Stimulated activated naive CD8-positive, alpha-beta T cell treated with anti-CD3 and anti-CD28 coated beads, Interleukin-15, Interleukin-2, amounts not matched to agents 100 ng/mL and 50 ng/mL, for 24 hours (primary cell): Measurements from ENCODE around the gene GLS.
"Not testable (repeated sequence)": the region's sequence is repeated elsewhere in the genome, so short reads cannot be mapped to it uniquely, and the experiment has no call there.

ENCODE experiments used
- H3K27ac Mint-ChIP-seq: one replicate; pipeline ENCODE4 v1.8.0; 2021; ENCODE audit warnings: mild to moderate bottlenecking, mixed read lengths
- H3K27me3 Mint-ChIP-seq: one replicate; pipeline ENCODE4 v1.8.0; 2021; ENCODE audit warnings: mixed read lengths
- H3K36me3 Mint-ChIP-seq: one replicate; pipeline ENCODE4 v1.8.0; 2021; ENCODE audit warnings: low read depth, mixed read lengths
- H3K4me1 Mint-ChIP-seq: one replicate; pipeline ENCODE4 v1.8.0; 2021; ENCODE audit warnings: low read depth, mixed read lengths
- H3K4me3 Mint-ChIP-seq: one replicate; pipeline ENCODE4 v1.8.0; 2021; ENCODE audit warnings: mild to moderate bottlenecking, mixed read lengths
- H3K9me3 Mint-ChIP-seq: one replicate; pipeline ENCODE4 v1.8.0; 2021; ENCODE audit warnings: mixed read lengths

Gene GLS

DNA sequence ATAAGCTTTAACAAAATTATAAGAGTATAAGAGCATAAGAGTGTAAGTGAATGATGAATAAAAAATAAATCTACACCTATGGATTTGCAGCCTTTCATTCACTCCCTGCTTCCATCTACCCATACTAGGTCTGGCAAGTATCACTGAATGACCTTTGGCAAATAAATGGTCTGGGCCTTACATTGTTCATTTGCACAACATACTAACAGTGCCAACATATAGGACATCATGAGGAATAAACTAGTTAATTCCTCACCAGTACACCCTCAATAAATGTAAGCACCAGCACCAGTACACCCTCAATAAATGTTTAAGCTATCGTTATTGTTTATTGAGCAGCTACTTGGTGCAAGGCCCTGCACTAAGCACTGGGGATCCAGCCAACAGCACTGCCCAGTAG lies 106.5 kb downstream of the GLS start:
- peaks cover 49% of the 10 kb centered on the region for H3K4me1 Mint-ChIP-seq
- H3K27me3 Mint-ChIP-seq, result no peaks in the 10 kb centered on the region
- H3K36me3 Mint-ChIP-seq, result peaks cover 96% of the 10 kb centered on the region
- no peaks in the 10 kb centered on the region for H3K9me3 Mint-ChIP-seq
- no peak overlapping the region for H3K4me3 Mint-ChIP-seq
- H3K27ac Mint-ChIP-seq, result no peak overlapping the region

DNA sequence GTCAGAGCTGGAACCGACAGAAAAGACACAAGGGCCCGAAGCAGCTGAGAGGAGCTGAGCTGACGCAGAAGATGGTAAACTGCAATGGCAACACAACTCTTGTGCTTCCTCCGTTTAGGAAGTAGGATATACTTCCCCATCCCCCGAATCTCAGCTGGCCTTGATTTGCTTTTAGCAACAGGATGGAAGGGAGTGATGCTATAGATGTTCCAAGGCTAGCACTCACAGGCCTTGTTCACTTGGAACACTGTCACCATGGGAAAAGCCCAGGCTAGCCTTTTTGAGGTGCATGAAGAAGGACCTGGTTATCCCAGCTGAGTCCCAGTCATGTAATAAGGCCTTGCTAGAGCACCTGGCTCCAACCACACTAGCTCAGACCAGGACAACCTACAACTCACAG lies 107.3 kb downstream of the GLS start:
- Mint-ChIP-seq H3K36me3 (peaks cover 95% of the 10 kb centered on the region), H3K4me1 (peaks cover 41% of the 10 kb centered on the region), H3K4me3 (no peak overlapping the region), H3K27me3 (no peaks in the 10 kb centered on the region), H3K9me3 (no peaks in the 10 kb centered on the region), H3K27ac (peak overlapping the region; percentile 45)

DNA sequence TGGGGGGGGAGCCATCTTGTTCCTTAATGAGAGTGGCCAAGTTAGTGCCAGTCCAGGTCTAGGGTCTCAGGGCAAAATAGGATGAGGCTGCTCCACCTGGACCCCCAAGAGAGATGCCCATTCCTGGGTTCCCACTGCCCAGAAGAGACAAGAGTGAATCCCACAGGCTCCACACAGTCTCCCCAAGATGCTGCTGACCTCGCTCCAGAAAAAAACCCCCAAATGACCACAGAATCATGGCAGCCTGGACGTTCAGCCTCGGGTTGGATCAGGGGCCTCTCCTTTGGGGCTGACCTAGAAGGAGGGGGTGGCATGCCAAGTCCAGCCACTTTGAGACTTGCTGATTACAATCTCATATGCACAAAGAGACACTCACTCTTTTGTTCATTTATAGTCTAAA lies 108.3 kb downstream of the GLS start:
- H3K4me1 Mint-ChIP-seq, result peaks cover 44% of the 10 kb centered on the region

DNA sequence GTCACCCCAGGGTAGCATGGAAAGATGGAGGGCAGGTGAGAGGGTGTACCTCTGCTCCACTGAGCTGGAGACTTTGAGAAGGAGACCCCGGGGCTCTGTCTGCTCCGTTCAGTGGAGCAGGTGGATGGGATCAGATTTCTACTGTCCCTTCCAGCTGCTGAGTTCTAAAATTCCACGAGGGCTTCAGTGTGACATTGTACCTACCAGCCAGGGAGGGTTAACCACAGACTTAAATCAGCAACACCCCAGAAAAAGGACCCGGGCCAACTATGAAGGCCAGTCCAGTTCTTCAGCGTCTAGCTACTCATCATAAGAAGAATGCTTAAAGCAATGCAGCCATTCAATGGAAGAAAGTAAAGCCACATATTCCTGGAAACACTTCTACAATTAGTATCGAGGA lies 109.5 kb downstream of the GLS start:
- Mint-ChIP-seq H3K4me3 (no peak overlapping the region), H3K27ac (no peak overlapping the region), H3K36me3 (peaks cover 94% of the 10 kb centered on the region), H3K4me1 (peaks cover 41% of the 10 kb centered on the region), H3K9me3 (peaks cover 4% of the 10 kb centered on the region), H3K27me3 (no peaks in the 10 kb centered on the region)

More for the DNA sequence above, 108.3 kb downstream of the GLS start:
- Mint-ChIP-seq H3K27me3 (no peaks in the 10 kb centered on the region), H3K9me3 (no peaks in the 10 kb centered on the region), H3K4me3 (no peak overlapping the region), H3K36me3 (peaks cover 95% of the 10 kb centered on the region), H3K27ac (no peak overlapping the region)

DNA sequence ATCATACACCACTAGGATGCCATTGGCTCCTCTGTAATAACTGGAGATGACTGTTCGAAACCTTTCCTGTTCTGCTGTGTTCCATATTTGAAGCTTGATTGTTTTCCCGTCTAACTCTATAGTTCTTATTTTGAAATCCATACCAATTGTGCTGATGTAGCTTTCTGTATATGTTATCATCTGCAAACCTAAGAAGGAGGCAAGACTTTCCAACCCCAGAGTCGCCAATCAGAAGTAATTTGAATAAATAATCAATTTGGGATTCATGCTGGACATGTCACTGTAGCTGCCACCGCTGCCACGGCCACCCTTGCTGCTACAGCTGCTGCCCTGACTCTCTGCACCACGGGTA lies 112.6 kb downstream of the GLS start:
- peaks cover 21% of the 10 kb centered on the region for H3K9me3 Mint-ChIP-seq
- H3K36me3 Mint-ChIP-seq, result peaks cover 97% of the 10 kb centered on the region
- peak overlapping the region; percentile 56 for H3K27ac Mint-ChIP-seq
- H3K4me3 Mint-ChIP-seq, result no peak overlapping the region
- H3K4me1 Mint-ChIP-seq, result peaks cover 46% of the 10 kb centered on the region
- no peaks in the 10 kb centered on the region for H3K27me3 Mint-ChIP-seq

DNA sequence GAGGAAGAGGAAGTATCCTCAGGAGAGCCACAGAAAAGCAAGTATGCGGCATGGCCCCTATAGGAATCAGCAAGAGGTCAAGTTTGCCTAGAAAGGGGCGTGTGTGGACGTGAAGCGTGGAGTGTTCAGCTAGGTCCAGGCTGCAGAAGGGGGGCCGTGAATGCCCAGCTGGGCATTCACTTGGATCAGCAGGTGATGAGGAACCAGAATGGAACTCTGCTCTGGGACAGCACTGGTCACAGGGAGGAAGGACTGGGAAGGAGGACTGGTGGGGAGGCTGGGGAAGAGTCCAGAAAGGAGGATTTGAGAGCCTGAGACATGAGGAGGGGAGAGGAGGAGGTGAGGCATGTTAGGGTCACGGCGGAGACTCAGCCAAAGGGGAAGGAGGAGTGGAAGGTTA lies 113.5 kb downstream of the GLS start:
- Mint-ChIP-seq H3K27me3 (no peaks in the 10 kb centered on the region), H3K4me1 (peaks cover 47% of the 10 kb centered on the region), H3K36me3 (peaks cover 95% of the 10 kb centered on the region), H3K9me3 (peaks cover 21% of the 10 kb centered on the region), H3K27ac (peak overlapping the region; percentile 71), H3K4me3 (no peak overlapping the region)

DNA sequence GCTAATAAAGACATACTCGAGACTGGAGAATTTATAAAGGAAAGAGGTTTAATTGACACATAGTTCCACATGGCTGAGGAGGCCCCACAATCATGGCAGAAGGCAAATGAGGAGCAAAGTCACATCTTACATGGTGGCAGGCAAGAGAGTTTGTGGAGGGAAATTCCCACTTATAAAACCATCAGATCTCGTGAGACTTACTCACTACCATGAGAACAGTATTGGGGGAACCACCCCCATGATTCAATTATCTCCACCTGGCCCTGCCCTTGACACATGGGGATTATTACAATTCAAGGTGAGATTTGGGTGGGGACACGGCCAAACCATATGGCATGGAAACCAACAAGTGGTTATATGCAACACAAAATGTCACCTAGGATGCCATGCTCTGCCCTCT lies 114.7 kb downstream of the GLS start:
- H3K27me3 Mint-ChIP-seq, H3K4me3 Mint-ChIP-seq: not testable (repeated sequence)
- Mint-ChIP-seq H3K36me3 (peaks cover 95% of the 10 kb centered on the region), H3K27ac (peak overlapping the region; percentile 56), H3K9me3 (peaks cover 21% of the 10 kb centered on the region), H3K4me1 (peaks cover 49% of the 10 kb centered on the region)

DNA sequence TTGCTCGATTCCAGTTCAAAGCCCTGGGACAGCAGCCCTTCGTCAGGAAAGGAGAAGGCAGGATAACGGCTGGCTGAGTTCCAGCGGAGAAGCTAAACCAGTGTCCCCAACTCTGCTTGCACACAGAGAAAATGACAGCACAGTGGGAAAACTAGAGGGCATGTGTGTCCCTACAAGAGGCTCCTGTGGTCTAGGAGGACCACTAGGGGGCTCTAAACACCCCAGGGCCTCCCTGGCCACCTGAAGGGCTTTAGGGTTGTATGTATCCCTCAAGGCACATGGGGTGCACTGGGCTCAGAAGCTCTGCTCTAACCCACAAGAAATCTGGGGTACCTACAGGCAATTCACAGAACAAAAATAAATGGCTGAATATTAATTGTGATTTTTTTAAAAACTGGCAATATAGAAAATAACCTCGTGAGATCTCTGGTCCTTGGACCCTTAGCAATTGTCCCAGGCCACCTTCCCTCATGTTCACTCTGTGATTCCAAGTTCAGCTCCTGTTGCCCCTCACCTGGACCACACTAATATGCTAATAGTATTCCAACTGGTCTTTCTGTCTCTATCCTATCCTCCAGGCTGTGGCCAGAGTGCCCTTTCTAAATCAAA lies 115.8 kb downstream of the GLS start:
- Mint-ChIP-seq H3K4me3 (no peak overlapping the region), H3K9me3 (peaks cover 21% of the 10 kb centered on the region), H3K4me1 (peaks cover 54% of the 10 kb centered on the region), H3K27me3 (no peaks in the 10 kb centered on the region), H3K27ac (peak overlapping the region; percentile 27), H3K36me3 (peaks cover 95% of the 10 kb centered on the region)

DNA sequence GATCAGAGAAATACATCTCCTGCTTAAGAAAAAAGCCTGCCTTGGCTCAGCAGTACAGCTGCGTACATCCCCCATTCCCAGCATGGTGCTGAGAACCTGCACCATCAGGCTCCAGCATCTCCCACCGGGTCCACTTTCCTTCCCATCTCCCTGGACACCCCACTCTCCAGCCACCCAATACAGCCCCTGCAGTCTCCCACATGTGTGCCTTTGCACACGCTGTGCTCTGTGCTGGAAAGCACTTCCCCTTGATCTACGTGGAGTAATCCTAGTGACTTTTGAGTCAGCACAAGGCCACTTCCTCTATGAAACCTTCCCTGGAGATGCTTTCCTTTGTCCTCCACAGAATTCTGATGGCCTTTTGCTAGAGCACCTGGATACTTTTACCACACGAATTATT lies 116.3 kb downstream of the GLS start:
- H3K4me1 Mint-ChIP-seq, result peaks cover 57% of the 10 kb centered on the region

DNA sequence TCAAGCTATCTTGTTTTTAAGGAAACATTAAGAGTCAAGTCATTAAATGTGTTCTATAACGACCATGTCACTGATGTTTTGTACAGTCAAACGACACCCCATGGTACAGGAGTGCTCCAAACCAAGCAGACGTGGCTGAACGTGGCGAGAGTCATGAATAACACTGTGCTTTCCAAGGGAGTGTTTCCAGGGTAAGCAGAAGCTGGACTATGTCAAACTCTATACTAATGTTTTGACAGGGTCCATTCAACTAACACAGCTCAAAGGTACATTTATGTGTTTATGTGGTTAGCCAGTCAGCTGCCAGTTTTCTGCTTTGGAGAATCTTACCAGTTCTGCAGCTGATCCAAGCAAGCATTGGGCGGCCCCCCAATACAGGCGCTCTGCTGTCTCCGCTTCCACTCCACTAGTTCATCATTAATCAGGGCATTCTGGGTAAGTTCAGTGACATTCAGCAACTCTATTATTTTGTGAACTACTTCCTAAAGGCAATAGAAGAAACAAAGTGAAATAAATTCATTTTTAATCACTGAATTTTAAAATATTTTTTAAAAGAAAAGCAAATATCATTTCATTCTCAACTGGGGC lies 117.0 kb downstream of the GLS start:
- Mint-ChIP-seq H3K36me3 (peaks cover 95% of the 10 kb centered on the region), H3K9me3 (peaks cover 21% of the 10 kb centered on the region), H3K4me1 (peaks cover 61% of the 10 kb centered on the region), H3K4me3 (no peak overlapping the region), H3K27ac (peak overlapping the region; percentile 27), H3K27me3 (no peaks in the 10 kb centered on the region)

More for the DNA sequence above, 116.3 kb downstream of the GLS start:
- Mint-ChIP-seq H3K27me3 (no peaks in the 10 kb centered on the region), H3K27ac (peak overlapping the region; percentile 27), H3K4me3 (no peak overlapping the region), H3K9me3 (peaks cover 21% of the 10 kb centered on the region), H3K36me3 (peaks cover 95% of the 10 kb centered on the region)

DNA sequence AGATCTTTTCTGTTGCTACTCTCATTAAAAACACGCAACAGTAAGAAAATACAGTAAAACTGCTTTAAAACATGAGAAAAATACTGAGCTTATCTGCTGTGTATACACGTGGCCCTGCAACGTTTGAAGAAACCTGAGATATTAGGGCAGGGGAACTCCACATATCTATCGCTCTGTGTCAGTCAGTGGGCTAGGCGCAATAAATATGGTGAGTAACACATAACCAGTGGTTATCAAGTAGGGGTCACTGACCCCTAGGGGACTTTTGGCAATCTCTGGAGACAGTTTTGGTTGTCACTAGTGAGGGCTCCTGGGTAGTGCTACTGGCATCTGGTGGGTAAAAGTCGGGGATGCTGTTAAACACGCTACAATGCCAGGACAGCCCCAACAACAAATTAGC lies 118.4 kb downstream of the GLS start:
- Mint-ChIP-seq H3K27ac (peak overlapping the region; percentile 36), H3K4me1 (peaks cover 59% of the 10 kb centered on the region), H3K27me3 (no peaks in the 10 kb centered on the region), H3K4me3 (no peak overlapping the region), H3K36me3 (peaks cover 97% of the 10 kb centered on the region), H3K9me3 (peaks cover 25% of the 10 kb centered on the region)

DNA sequence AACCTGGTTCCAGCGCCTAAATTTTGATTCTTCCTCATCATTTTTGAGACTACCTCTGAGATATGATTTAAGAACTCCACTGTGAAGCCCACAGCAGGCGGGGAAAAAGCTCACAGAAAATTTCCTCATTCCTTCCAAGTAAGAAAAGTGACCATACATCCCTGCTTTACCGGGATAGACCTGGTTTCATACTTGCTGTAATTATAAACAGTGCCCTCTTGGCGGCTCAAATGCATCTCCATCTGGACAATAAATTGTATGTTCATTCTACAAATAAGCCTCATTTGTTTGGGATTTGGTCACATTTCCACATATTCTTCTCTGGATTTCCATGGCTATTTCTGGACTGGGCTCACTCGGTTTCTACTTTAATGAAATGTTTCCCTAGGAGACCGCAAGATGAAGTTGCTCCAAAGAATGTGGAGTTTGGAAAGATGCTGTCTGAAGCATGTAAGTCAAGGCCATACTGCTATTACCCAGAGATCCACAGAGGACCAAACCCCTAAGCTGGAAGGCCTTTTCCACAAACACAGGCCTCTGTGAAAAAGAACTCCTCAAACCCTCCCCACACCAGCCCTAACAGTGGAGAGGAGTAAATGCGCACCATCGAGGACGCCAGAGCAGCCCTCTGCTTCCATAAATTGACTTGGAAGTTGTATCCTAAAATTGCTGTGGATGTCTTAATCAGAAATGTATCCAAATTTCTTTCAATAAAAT lies 119.5 kb downstream of the GLS start:
- no peak overlapping the region for H3K27ac Mint-ChIP-seq
- H3K4me3 Mint-ChIP-seq, result no peak overlapping the region
- H3K36me3 Mint-ChIP-seq, result peaks cover 98% of the 10 kb centered on the region

DNA sequence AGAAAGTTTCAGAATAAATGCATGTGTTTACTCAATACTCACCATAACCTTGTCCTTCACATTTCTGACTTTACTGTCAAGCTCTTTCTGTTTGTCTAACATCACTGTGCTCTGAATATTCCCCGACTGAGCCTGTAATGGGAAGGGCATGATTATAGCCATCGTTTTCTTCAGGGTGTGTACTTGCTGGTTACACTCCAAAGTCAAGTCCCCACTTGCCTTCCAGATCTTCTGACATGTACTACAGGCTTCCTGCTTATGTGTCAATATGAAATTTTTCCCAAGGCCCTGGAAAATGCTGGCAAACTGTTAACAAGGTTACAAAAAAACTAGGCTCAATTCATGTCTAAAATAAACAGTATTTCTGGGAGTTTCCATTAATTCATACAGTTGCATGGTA lies 120.4 kb downstream of the GLS start:
- peak overlapping the region; percentile 22 for H3K27ac Mint-ChIP-seq
- H3K4me1 Mint-ChIP-seq, result peaks cover 57% of the 10 kb centered on the region
- H3K36me3 Mint-ChIP-seq, result peaks cover 98% of the 10 kb centered on the region
- no peaks in the 10 kb centered on the region for H3K27me3 Mint-ChIP-seq
- no peak overlapping the region for H3K4me3 Mint-ChIP-seq
- peaks cover 21% of the 10 kb centered on the region for H3K9me3 Mint-ChIP-seq

More for the DNA sequence above, 119.5 kb downstream of the GLS start:
- H3K9me3 Mint-ChIP-seq, result peaks cover 29% of the 10 kb centered on the region
- peaks cover 63% of the 10 kb centered on the region for H3K4me1 Mint-ChIP-seq
- no peaks in the 10 kb centered on the region for H3K27me3 Mint-ChIP-seq

DNA sequence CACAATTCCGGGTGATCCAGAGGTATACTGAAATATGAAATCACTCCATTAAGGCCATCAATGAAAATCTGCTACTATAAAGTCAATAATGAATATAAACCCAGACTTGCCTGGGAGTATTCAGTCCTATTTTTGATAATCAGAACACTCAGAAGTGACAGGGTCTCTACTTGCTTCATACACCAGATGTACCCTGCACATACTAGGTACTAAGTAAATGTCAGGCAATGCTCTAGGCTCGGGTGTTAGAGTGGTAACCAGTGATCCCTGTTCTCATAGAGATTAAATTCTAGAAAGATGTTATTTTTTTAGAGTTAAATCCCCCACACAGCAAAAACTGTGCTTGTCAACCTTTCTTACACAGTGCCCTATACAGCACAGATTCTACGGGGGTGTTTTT lies 121.0 kb downstream of the GLS start:
- Mint-ChIP-seq H3K27me3 (no peaks in the 10 kb centered on the region), H3K4me1 (peaks cover 59% of the 10 kb centered on the region), H3K27ac (peak overlapping the region; percentile 22), H3K4me3 (no peak overlapping the region), H3K36me3 (peaks cover 98% of the 10 kb centered on the region), H3K9me3 (peaks cover 18% of the 10 kb centered on the region)

DNA sequence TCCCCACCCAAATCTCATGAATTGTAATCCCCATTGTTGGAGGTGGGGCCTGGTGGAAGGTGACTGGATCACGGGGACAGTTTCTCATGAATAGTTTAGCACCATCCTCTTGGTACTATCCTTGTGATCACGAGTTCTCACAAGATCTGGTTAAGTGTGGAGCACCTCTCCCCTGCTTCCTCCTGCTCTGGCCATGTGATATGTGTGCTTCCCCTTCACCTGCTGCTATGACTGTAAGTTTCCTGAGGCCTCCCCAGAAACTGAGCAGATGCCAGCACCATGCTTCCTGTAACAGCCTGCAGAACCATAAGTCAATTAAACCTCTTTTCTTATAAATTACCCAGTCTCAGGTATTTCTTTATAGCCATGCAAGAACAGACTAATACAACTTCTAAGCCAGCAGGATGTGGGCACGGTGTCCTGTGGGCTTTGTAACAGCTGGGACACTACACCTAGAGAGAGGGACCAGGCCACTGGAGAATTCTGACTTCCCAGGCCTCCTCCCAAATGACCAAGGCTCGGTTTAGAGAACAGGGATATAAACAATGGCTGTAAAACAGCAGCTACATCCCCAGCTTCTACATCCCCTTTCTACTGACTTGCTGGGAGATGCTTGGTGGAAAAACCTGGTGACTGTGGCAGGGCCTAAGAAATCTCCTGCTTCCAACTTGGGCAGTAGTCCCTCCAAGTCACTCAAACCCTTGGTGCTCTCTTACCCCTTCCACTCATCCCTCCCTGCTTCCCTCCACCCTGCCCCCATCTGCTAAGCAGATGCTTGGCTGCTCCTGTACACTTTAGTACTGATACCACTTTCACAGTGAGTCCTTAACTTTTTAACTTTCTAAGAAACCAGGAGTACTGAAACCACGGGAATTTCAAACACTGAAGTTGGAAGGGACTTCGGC lies 123.0 kb downstream of the GLS start:
- H3K27ac Mint-ChIP-seq, result peak overlapping the region; percentile 61
- no peak overlapping the region for H3K4me3 Mint-ChIP-seq
- H3K4me1 Mint-ChIP-seq, result peaks cover 65% of the 10 kb centered on the region
- no peaks in the 10 kb centered on the region for H3K27me3 Mint-ChIP-seq
- peaks cover 13% of the 10 kb centered on the region for H3K9me3 Mint-ChIP-seq
- H3K36me3 Mint-ChIP-seq, result peaks cover 100% of the 10 kb centered on the region
